ENCODE measurements around the gene KCTD1.

GRCh38 chr18:26440644-26441043 is 107.7 kb downstream of the KCTD1 start:
- TF ChIP-seq, protein P1, sequence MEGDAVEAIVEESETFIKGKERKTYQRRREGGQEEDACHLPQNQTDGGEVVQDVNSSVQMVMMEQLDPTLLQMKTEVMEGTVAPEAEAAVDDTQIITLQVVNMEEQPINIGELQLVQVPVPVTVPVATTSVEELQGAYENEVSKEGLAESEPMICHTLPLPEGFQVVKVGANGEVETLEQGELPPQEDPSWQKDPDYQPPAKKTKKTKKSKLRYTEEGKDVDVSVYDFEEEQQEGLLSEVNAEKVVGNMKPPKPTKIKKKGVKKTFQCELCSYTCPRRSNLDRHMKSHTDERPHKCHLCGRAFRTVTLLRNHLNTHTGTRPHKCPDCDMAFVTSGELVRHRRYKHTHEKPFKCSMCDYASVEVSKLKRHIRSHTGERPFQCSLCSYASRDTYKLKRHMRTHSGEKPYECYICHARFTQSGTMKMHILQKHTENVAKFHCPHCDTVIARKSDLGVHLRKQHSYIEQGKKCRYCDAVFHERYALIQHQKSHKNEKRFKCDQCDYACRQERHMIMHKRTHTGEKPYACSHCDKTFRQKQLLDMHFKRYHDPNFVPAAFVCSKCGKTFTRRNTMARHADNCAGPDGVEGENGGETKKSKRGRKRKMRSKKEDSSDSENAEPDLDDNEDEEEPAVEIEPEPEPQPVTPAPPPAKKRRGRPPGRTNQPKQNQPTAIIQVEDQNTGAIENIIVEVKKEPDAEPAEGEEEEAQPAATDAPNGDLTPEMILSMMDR (IDR thresholded peaks at IDR 0.05; ENCODE audit: low read depth, low read length): no peak
- no peak for TF ChIP-seq EZH2phosphoT487 (IDR thresholded peaks at IDR 0.05; ENCODE audit: low read depth)
